ENCODE data around the gene CCDC33.

GRCh38 chr15:74205582-74205947 is 30.6 kb upstream of the CCDC33 start:
- TF ChIP-seq CTCF (IDR thresholded peaks at IDR 0.05; ENCODE audit: borderline replicate concordance, extremely low read depth, low read length, poor library complexity, severe bottlenecking) (no peak), EZH2 (IDR thresholded peaks at IDR 0.05; ENCODE audit: borderline replicate concordance, low read depth, low read length, severe bottlenecking) (no peak)

Measured in DND-41 (cell line).